Heart left ventricle (tissue), 13 donors: ENCODE results near the gene AP1M2.
"Not testable (repeated sequence)": the region's sequence is repeated elsewhere in the genome, so short reads cannot be mapped to it uniquely, and the experiment has no call there.

Experiments
- CTCF ChIP-seq, 12 donors: fragments of 200-600 bp; sonication (generic) in 4 of 12; IDR thresholded peaks; one replicate each; pipeline versions ENCODE4 v1.5.0 to v1.8.0; 2018 to 2022; ENCODE audit warnings: antibody characterized with exemption in 12 of 12, mild to moderate bottlenecking in 5 of 12
- POLR2A ChIP-seq, 2 donors: fragments of 450-650 bp; IDR thresholded peaks; one replicate each; pipeline ENCODE4 v1.6.1; 2017; ENCODE audit warnings: antibody characterized with exemption in 2 of 2, mild to moderate bottlenecking in 2 of 2, moderate library complexity in 2 of 2
- donor health status: ischemic (EF 13 %, LVEDD 7.1; RV severe dilation, severe dysfunction).
- donor health status: DM: no; HTN: yes; CAD: no.
- donor health status: DM: no; HTN: no; CAD: no.
- donor health status: ischemic (EF 25% LVEDD 6.9; RV normal size, moderate dysfunction).
- donor health status: ischemic (EF 25% LVEDD 5.7; RV mildly dilated, moderate dysfunction).
- donor health status: ischemic (EF 35%, LVEDD 5.7; RV mildly dilated, moderate dysfunction).
- donor health status: nonischemic (EF 11% LVEDD 7.7; RV severe dilation, severe dysfunction).
- donor health status: DM: yes; HTN: yes; CAD: no.
- donor health status: PGD.
- donor health status: ischemic (EF 29% LVEDD 5.4; RV normal size, mild dysfunction).
- donor health status: nonischemic (EF 23%, LVEDD 6.1; RV moderate dilation, normal function).

DNA sequence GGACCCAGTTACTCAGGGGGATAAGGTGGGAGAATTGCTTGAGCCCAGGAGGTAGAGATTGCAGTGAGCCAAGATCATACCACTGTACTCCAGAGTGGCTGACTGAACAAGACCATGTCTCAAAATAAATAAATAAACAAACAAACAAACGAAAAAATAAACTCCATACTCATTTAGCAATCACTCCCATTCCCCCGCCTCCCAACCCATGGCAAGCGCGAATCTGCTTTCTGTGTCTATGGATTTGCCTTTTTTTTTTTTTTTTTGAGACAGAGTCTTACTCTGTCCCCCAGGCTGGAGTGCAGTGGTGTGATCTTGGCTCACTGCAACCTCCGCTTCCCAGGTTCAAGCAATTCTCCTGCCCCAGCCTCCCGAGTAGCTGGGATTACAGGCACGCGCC is 60.2 kb downstream of the AP1M2 start:
- not testable (repeated sequence) for TF ChIP-seq CTCF, POLR2A (IDR thresholded peaks at IDR 0.05)
